SK-N-SH (cell line): ENCODE results near the gene SETX.

Experiments
- CTCF ChIP-seq: fragments of 200-600 bp; sonication (generic); IDR thresholded peaks from 2 replicates; pipeline ENCODE4 v1.6.1; 2017; ENCODE audit warnings: antibody characterized with exemption, mild to moderate bottlenecking, moderate library complexity
- EP300 ChIP-seq, 2 experiments: IDR thresholded peaks; 2 replicates each; pipeline versions ENCODE4 v1.4.0 to v1.6.1; 2012; ENCODE audit warnings: borderline replicate concordance in 1 of 2, low read depth in 1 of 2, low read length in 1 of 2
- EZH2phosphoT487 ChIP-seq: fragments of 200-600 bp; sonication (generic); IDR thresholded peaks from 2 replicates; pipeline ENCODE4 v1.6.1; 2017; ENCODE audit warnings: low read depth, mixed run types, mild to moderate bottlenecking, antibody characterized with exemption, moderate library complexity, borderline replicate concordance
- FOXJ3 ChIP-seq: sonication (generic); formaldehyde crosslinking; IDR thresholded peaks from 2 replicates; pipeline ENCODE4 v1.5.1; 2020; ENCODE audit warnings: mild to moderate bottlenecking, missing genetic modification reagents
- NFIC ChIP-seq: IDR thresholded peaks from 2 replicates; pipeline ENCODE4 v1.4.0; 2012; ENCODE audit warnings: borderline replicate concordance
- RAD21 ChIP-seq: IDR thresholded peaks from 2 replicates; pipeline ENCODE4 v1.6.1; 2012; ENCODE audit warnings: mild to moderate bottlenecking, low read length
- RCOR1 ChIP-seq: fragments of 150-350 bp; IDR thresholded peaks from 2 replicates; pipeline ENCODE4 v1.6.1; 2017; ENCODE audit warnings: antibody characterized with exemption, low read length
- RFX5 ChIP-seq: IDR thresholded peaks from 2 replicates; pipeline ENCODE4 v1.6.1; 2012; ENCODE audit warnings: mild to moderate bottlenecking, improper control_type of control experiment, low read length
- TAF1 ChIP-seq: IDR thresholded peaks from 2 replicates; pipeline ENCODE4 v1.6.1; 2012; ENCODE audit warnings: low read depth, mild to moderate bottlenecking, low read length, moderate library complexity, borderline replicate concordance
- USF1 ChIP-seq: IDR thresholded peaks from 2 replicates; pipeline ENCODE4 v1.4.0; 2012; ENCODE audit warnings: low read depth, borderline replicate concordance
- TF ChIP-seq, protein P1 (sequence below): IDR thresholded peaks from 2 replicates; pipeline ENCODE4; 2012
- TF ChIP-seq, protein P2 (sequence below): IDR thresholded peaks from 2 replicates; pipeline ENCODE4 v1.4.0; 2012; ENCODE audit warnings: low read depth, borderline replicate concordance

DNA sequence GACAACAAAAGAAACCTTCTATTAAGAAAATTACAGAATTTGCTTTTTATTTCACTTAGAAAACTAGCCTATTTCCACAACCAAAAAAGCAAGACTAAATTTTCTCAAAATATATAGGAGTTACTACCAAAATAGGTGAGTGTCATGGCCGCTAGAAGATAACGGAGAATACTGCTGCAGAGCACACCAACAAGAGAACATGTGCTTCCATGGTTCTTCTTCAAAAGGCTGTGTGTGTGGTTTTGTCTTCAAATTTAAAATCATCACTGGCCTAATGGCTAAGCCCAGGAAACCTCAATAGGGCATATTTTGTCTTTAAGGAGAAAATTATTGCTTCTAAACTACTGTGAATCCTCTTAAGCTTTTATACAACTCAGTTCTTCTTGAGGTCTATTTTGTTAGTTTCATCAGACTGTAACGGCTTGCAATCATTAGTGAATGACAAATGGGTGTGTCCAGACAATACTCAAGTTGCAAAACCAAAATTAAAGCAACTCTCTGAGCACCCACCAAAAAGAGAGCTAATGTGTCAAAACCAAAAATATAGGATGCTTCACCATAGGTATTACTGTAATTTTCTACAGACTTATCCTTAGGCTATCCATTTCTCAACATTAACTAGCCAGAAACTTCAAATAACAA, 3.3 kb downstream of the SETX start:
- TF ChIP-seq RFX5 (no peak), CTCF (no peak), USF1 (no peak), EP300 (IDR thresholded peaks at IDR 0.05; ENCODE audit: borderline replicate concordance in 1 of 2, low read depth in 1 of 2, low read length in 1 of 2) (no peak), NFIC (no peak), EZH2phosphoT487 (no peak), RCOR1 (no peak), TAF1 (no peak), RAD21 (no peak), FOXJ3 (CRISPR knock-in tag) (no peak)
- TF ChIP-seq, protein P1, sequence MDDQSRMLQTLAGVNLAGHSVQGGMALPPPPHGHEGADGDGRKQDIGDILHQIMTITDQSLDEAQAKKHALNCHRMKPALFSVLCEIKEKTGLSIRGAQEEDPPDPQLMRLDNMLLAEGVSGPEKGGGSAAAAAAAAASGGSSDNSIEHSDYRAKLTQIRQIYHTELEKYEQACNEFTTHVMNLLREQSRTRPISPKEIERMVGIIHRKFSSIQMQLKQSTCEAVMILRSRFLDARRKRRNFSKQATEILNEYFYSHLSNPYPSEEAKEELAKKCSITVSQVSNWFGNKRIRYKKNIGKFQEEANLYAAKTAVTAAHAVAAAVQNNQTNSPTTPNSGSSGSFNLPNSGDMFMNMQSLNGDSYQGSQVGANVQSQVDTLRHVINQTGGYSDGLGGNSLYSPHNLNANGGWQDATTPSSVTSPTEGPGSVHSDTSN, result no peak
- TF ChIP-seq, protein P2, sequence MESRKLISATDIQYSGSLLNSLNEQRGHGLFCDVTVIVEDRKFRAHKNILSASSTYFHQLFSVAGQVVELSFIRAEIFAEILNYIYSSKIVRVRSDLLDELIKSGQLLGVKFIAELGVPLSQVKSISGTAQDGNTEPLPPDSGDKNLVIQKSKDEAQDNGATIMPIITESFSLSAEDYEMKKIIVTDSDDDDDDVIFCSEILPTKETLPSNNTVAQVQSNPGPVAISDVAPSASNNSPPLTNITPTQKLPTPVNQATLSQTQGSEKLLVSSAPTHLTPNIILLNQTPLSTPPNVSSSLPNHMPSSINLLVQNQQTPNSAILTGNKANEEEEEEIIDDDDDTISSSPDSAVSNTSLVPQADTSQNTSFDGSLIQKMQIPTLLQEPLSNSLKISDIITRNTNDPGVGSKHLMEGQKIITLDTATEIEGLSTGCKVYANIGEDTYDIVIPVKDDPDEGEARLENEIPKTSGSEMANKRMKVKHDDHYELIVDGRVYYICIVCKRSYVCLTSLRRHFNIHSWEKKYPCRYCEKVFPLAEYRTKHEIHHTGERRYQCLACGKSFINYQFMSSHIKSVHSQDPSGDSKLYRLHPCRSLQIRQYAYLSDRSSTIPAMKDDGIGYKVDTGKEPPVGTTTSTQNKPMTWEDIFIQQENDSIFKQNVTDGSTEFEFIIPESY, result no peak
